Activated T-helper 17 cell treated with anti-CD3 and anti-CD28 coated beads, Interleukin-2, amount 50 U/mL, for 72 hours (primary cell): ENCODE results near the gene LPXN. TPM values are rescaled to one million over a fixed set of nuclear protein-coding genes. Genes with fewer than 3 reads are reported as not detected.

Experiments used
- ATAC-seq: fragments of 150-1000 bp; cut with Tn5 transposase; replicated peaks from 2 replicates; pipeline ENCODE4 v1.10.0; 2021; ENCODE audit warnings: mild to moderate bottlenecking, moderate library complexity
- H3K27ac Mint-ChIP-seq: one replicate; pipeline ENCODE4 v1.8.0; 2022; ENCODE audit warnings: mixed read lengths
- H3K27me3 Mint-ChIP-seq: one replicate; pipeline ENCODE4 v1.8.0; 2022; ENCODE audit warnings: mixed read lengths
- H3K36me3 Mint-ChIP-seq: one replicate; pipeline ENCODE4 v1.8.0; 2022; ENCODE audit warnings: low read depth, mild to moderate bottlenecking, mixed read lengths
- H3K4me1 Mint-ChIP-seq: one replicate; pipeline ENCODE4 v1.8.0; 2022; ENCODE audit warnings: mixed read lengths
- H3K4me3 Mint-ChIP-seq: one replicate; pipeline ENCODE4 v1.8.0; 2022; ENCODE audit warnings: mild to moderate bottlenecking, mixed read lengths
- H3K9me3 Mint-ChIP-seq: one replicate; pipeline ENCODE4 v1.8.0; 2022; ENCODE audit warnings: mixed read lengths
- total RNA-seq, 2 donors: library from RNA; stranded (reverse); gene quantifications; one replicate each; pipeline ENCODE4 v1.2.3, GENCODE V29; 2022

The LPXN gene
- total RNA-seq, 2 donors from 2014 or later: 234 to 320 TPM

GRCh38 chr11:58594826-58595225 lies 19.2 kb upstream of the LPXN start:
- H3K9me3 Mint-ChIP-seq: no peaks in the 10 kb centered on the region
- peaks cover 59% of the 10 kb centered on the region for H3K4me1 Mint-ChIP-seq
- H3K36me3 Mint-ChIP-seq: peaks cover 95% of the 10 kb centered on the region
- H3K4me3 Mint-ChIP-seq: no peak overlapping the region
- no peak overlapping the region for H3K27ac Mint-ChIP-seq
- no peak for ATAC-seq
- no peaks in the 10 kb centered on the region for H3K27me3 Mint-ChIP-seq

- peak; percentile 94 for ATAC-seq
- Mint-ChIP-seq H3K27me3 (no peaks in the 10 kb centered on the region), H3K9me3 (no peaks in the 10 kb centered on the region), H3K4me1 (peaks cover 46% of the 10 kb centered on the region), H3K36me3 (peaks cover 95% of the 10 kb centered on the region), H3K27ac (peak overlapping the region; percentile 37), H3K4me3 (peak overlapping the region; percentile 38)
Measured at GRCh38 chr11:58592760-58593472, 17.3 kb upstream of the LPXN start.

DNA sequence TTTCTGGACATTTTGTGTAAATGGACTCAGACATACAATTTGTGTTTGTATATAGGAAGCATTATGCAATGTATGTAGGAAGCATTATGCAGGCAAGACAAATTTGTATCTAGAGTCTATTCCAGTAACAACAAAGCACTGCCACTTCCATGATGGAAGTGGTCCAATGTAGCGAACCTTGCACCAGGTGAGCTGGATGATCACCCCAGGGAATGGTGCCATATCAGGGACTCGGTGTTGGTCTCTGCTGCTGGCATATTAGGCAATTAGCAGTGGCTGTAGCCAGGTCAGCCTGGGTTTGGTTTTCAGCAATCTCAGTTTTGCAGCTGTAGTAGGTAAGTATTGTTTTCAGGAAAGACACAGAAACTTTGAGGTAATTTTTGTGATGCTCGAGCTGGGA lies 16.0 kb upstream of the LPXN start:
- Mint-ChIP-seq H3K9me3 (no peaks in the 10 kb centered on the region), H3K4me1 (peaks cover 42% of the 10 kb centered on the region), H3K27ac (no peak overlapping the region), H3K36me3 (peaks cover 98% of the 10 kb centered on the region), H3K27me3 (no peaks in the 10 kb centered on the region), H3K4me3 (peak overlapping the region; percentile 38)
- no peak for ATAC-seq

DNA sequence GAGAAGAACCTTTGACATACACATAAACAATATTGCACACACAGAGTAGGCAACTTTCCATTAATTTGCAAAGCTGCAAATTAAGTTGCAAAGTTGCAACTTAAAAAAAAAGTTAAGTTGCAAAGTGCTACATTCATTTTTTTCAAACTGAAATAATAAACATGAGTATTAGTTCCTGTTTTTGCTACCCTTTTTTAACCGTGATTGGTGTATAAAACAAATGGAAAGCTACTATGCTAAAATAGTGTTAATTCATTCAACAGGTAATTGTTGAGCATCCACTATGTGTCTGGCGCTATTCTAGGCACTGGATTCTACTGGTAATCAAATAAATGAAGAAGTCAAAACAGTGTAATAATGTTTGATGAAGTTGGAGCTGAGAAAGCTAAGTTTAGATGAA lies 11.3 kb upstream of the LPXN start:
- Mint-ChIP-seq H3K4me1 (peaks cover 31% of the 10 kb centered on the region), H3K36me3 (peaks cover 97% of the 10 kb centered on the region), H3K27ac (no peak overlapping the region), H3K4me3 (no peak overlapping the region), H3K27me3 (no peaks in the 10 kb centered on the region), H3K9me3 (no peaks in the 10 kb centered on the region)
- no peak for ATAC-seq

GRCh38 chr11:58582437-58582836 lies 6.8 kb upstream of the LPXN start:
- H3K4me3 Mint-ChIP-seq: peak overlapping the region; percentile 96
- no peaks in the 10 kb centered on the region for H3K27me3 Mint-ChIP-seq
- peaks cover 95% of the 10 kb centered on the region for H3K36me3 Mint-ChIP-seq
- no peak for ATAC-seq
- no peaks in the 10 kb centered on the region for H3K9me3 Mint-ChIP-seq
- H3K4me1 Mint-ChIP-seq: peaks cover 27% of the 10 kb centered on the region
- peak overlapping the region; percentile 100 for H3K27ac Mint-ChIP-seq

- Mint-ChIP-seq H3K36me3 (peaks cover 86% of the 10 kb centered on the region), H3K27ac (peak overlapping the region; percentile 100), H3K4me1 (peaks cover 14% of the 10 kb centered on the region), H3K27me3 (no peaks in the 10 kb centered on the region), H3K9me3 (no peaks in the 10 kb centered on the region), H3K4me3 (peak overlapping the region; percentile 96)
- ATAC-seq: no peak
Measured at GRCh38 chr11:58580311-58580710, 4.7 kb upstream of the LPXN start.

GRCh38 chr11:58579192-58580129 lies 3.8 kb upstream of the LPXN start:
- Mint-ChIP-seq H3K27me3 (no peaks in the 10 kb centered on the region), H3K27ac (peak overlapping the region; percentile 100), H3K9me3 (no peaks in the 10 kb centered on the region), H3K4me3 (peak overlapping the region; percentile 96), H3K4me1 (peaks cover 14% of the 10 kb centered on the region), H3K36me3 (peaks cover 86% of the 10 kb centered on the region)
- peak; percentile 41 for ATAC-seq

GRCh38 chr11:58578635-58579191 lies 3.1 kb upstream of the LPXN start, which contains the start of gene ZFP91:
Gene ZFP91, plus strand, starts transcription at chr11:58579063. Its CDS starts 219 bp downstream, at chr11:58579282.
- H3K4me1 Mint-ChIP-seq: peaks cover 14% of the 10 kb centered on the region
- H3K27ac Mint-ChIP-seq: peak within 1 kb of the TSS; percentile 100
- H3K36me3 Mint-ChIP-seq: peaks cover 88% of the 10 kb centered on the region
- peak; percentile 53 for ATAC-seq
- H3K27me3 Mint-ChIP-seq: no peaks in the 10 kb centered on the region
- H3K9me3 Mint-ChIP-seq: no peaks in the 10 kb centered on the region
- peak within 1 kb of the TSS; percentile 96 for H3K4me3 Mint-ChIP-seq

GRCh38 chr11:58578136-58578634 lies 2.5 kb upstream of the LPXN start:
- Mint-ChIP-seq H3K36me3 (peaks cover 88% of the 10 kb centered on the region), H3K4me1 (peaks cover 12% of the 10 kb centered on the region)
- ATAC-seq: no peak

GRCh38 chr11:58577555-58578135 lies 2.0 kb upstream of the LPXN start:
- Mint-ChIP-seq H3K4me1 (peaks cover 10% of the 10 kb centered on the region), H3K4me3 (peak overlapping the region; percentile 96), H3K9me3 (no peaks in the 10 kb centered on the region), H3K27me3 (no peaks in the 10 kb centered on the region), H3K27ac (peak overlapping the region; percentile 100), H3K36me3 (peaks cover 87% of the 10 kb centered on the region)
- peak; percentile 63 for ATAC-seq

More at GRCh38 chr11:58578136-58578634, 2.5 kb upstream of the LPXN start:
- Mint-ChIP-seq H3K27me3 (no peaks in the 10 kb centered on the region), H3K9me3 (no peaks in the 10 kb centered on the region), H3K27ac (peak overlapping the region; percentile 100), H3K4me3 (peak overlapping the region; percentile 96)

GRCh38 chr11:58576887-58577471 lies 1.3 kb upstream of the LPXN start:
- H3K4me1 Mint-ChIP-seq: peaks cover 6% of the 10 kb centered on the region
- H3K27ac Mint-ChIP-seq: peak overlapping the region; percentile 100
- peaks cover 85% of the 10 kb centered on the region for H3K36me3 Mint-ChIP-seq
- no peaks in the 10 kb centered on the region for H3K27me3 Mint-ChIP-seq
- ATAC-seq: no peak
- no peaks in the 10 kb centered on the region for H3K9me3 Mint-ChIP-seq
- peak overlapping the region; percentile 96 for H3K4me3 Mint-ChIP-seq

DNA sequence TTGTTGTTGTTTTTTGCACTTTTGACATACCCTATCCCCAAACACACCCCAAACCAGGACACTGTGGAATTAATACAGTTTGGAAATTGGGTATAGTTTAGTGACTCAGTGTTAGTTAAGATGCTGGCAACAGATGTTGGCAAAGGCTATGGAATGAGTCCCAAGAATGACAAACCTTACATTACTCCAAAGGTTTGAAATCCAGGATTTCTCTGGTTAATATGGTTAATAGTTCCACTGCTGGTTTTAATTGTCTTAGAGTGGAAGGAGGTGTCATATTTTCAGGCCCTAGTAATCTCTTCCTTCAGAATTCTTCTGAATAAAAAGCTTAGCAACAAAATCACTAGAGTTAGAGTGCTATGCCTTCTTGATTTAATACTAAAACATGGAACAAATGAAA lies 775 bp downstream of the LPXN start:
- no peaks in the 10 kb centered on the region for H3K9me3 Mint-ChIP-seq
- H3K4me1 Mint-ChIP-seq: peaks cover 7% of the 10 kb centered on the region
- peak overlapping the region; percentile 96 for H3K4me3 Mint-ChIP-seq
- peaks cover 85% of the 10 kb centered on the region for H3K36me3 Mint-ChIP-seq
- ATAC-seq: no peak
- H3K27ac Mint-ChIP-seq: peak overlapping the region; percentile 100
- no peaks in the 10 kb centered on the region for H3K27me3 Mint-ChIP-seq

- ATAC-seq: peak; percentile 47
- Mint-ChIP-seq H3K9me3 (no peaks in the 10 kb centered on the region), H3K4me1 (peaks cover 13% of the 10 kb centered on the region), H3K27ac (peak overlapping the region; percentile 100), H3K36me3 (peaks cover 88% of the 10 kb centered on the region), H3K27me3 (no peaks in the 10 kb centered on the region), H3K4me3 (peak overlapping the region; percentile 96)
Measured at GRCh38 chr11:58573451-58574104, 2.1 kb downstream of the LPXN start.
